Stimulated activated naive CD8-positive, alpha-beta T cell treated with anti-CD3 and anti-CD28 coated beads, Interleukin-15, Interleukin-2, amounts not matched to agents 100 ng/mL and 50 ng/mL, for 24 hours (primary cell): ENCODE results near the gene UNKL.

Experiments used
- H3K27ac Mint-ChIP-seq: one replicate; pipeline ENCODE4 v1.8.0; 2021; ENCODE audit warnings: mild to moderate bottlenecking, mixed read lengths
- H3K27me3 Mint-ChIP-seq: one replicate; pipeline ENCODE4 v1.8.0; 2021; ENCODE audit warnings: mixed read lengths
- H3K36me3 Mint-ChIP-seq: one replicate; pipeline ENCODE4 v1.8.0; 2021; ENCODE audit warnings: low read depth, mixed read lengths
- H3K4me1 Mint-ChIP-seq: one replicate; pipeline ENCODE4 v1.8.0; 2021; ENCODE audit warnings: low read depth, mixed read lengths
- H3K4me3 Mint-ChIP-seq: one replicate; pipeline ENCODE4 v1.8.0; 2021; ENCODE audit warnings: mild to moderate bottlenecking, mixed read lengths
- H3K9me3 Mint-ChIP-seq: one replicate; pipeline ENCODE4 v1.8.0; 2021; ENCODE audit warnings: mixed read lengths

Gene UNKL

GRCh38 chr16:1439058-1439698, 24.7 kb upstream of the UNKL start:
- H3K4me1 Mint-ChIP-seq: no peaks in the 10 kb centered on the region
- H3K4me3 Mint-ChIP-seq: no peak overlapping the region
- no peaks in the 10 kb centered on the region for H3K9me3 Mint-ChIP-seq
- H3K36me3 Mint-ChIP-seq: no peaks in the 10 kb centered on the region
- no peaks in the 10 kb centered on the region for H3K27me3 Mint-ChIP-seq
- no peak overlapping the region for H3K27ac Mint-ChIP-seq

- Mint-ChIP-seq H3K27ac (no peak overlapping the region), H3K36me3 (no peaks in the 10 kb centered on the region), H3K9me3 (no peaks in the 10 kb centered on the region), H3K4me3 (no peak overlapping the region), H3K4me1 (no peaks in the 10 kb centered on the region), H3K27me3 (no peaks in the 10 kb centered on the region)
These were observed 23.9 kb upstream of the UNKL start for GRCh38 chr16:1438229-1439057.

- no peak overlapping the region for H3K4me3 Mint-ChIP-seq
- no peaks in the 10 kb centered on the region for H3K27me3 Mint-ChIP-seq
- H3K4me1 Mint-ChIP-seq: no peaks in the 10 kb centered on the region
- no peaks in the 10 kb centered on the region for H3K36me3 Mint-ChIP-seq
- H3K27ac Mint-ChIP-seq: no peak overlapping the region
- H3K9me3 Mint-ChIP-seq: no peaks in the 10 kb centered on the region
These were observed 23.1 kb upstream of the UNKL start for GRCh38 chr16:1437606-1438005.

- no peaks in the 10 kb centered on the region for H3K9me3 Mint-ChIP-seq
These were observed 22.3 kb upstream of the UNKL start for GRCh38 chr16:1436731-1437355.

GRCh38 chr16:1435921-1436697, 21.6 kb upstream of the UNKL start:
- Mint-ChIP-seq H3K4me3 (no peak overlapping the region), H3K36me3 (no peaks in the 10 kb centered on the region), H3K9me3 (no peaks in the 10 kb centered on the region), H3K27me3 (no peaks in the 10 kb centered on the region), H3K27ac (no peak overlapping the region), H3K4me1 (peaks cover 4% of the 10 kb centered on the region)

More at GRCh38 chr16:1436731-1437355, 22.3 kb upstream of the UNKL start:
- Mint-ChIP-seq H3K4me1 (peaks cover 4% of the 10 kb centered on the region), H3K4me3 (no peak overlapping the region), H3K36me3 (no peaks in the 10 kb centered on the region), H3K27me3 (no peaks in the 10 kb centered on the region), H3K27ac (no peak overlapping the region)

- no peaks in the 10 kb centered on the region for H3K36me3 Mint-ChIP-seq
- no peak overlapping the region for H3K4me3 Mint-ChIP-seq
- H3K27me3 Mint-ChIP-seq: no peaks in the 10 kb centered on the region
- H3K27ac Mint-ChIP-seq: no peak overlapping the region
- H3K9me3 Mint-ChIP-seq: no peaks in the 10 kb centered on the region
- H3K4me1 Mint-ChIP-seq: peaks cover 4% of the 10 kb centered on the region
These were observed 20.4 kb upstream of the UNKL start for GRCh38 chr16:1434644-1435592.

GRCh38 chr16:1433756-1434155, 19.3 kb upstream of the UNKL start:
- Mint-ChIP-seq H3K27ac (no peak overlapping the region), H3K9me3 (no peaks in the 10 kb centered on the region), H3K27me3 (no peaks in the 10 kb centered on the region), H3K4me3 (no peak overlapping the region), H3K4me1 (peaks cover 4% of the 10 kb centered on the region), H3K36me3 (no peaks in the 10 kb centered on the region)

GRCh38 chr16:1433263-1433560, 18.7 kb upstream of the UNKL start:
- H3K27me3 Mint-ChIP-seq: no peaks in the 10 kb centered on the region
- no peaks in the 10 kb centered on the region for H3K36me3 Mint-ChIP-seq
- no peak overlapping the region for H3K27ac Mint-ChIP-seq
- no peak overlapping the region for H3K4me3 Mint-ChIP-seq
- no peaks in the 10 kb centered on the region for H3K9me3 Mint-ChIP-seq
- peaks cover 4% of the 10 kb centered on the region for H3K4me1 Mint-ChIP-seq

- no peaks in the 10 kb centered on the region for H3K27me3 Mint-ChIP-seq
- peak overlapping the region; percentile 45 for H3K4me3 Mint-ChIP-seq
- H3K4me1 Mint-ChIP-seq: peaks cover 4% of the 10 kb centered on the region
- H3K27ac Mint-ChIP-seq: peak overlapping the region; percentile 68
- no peaks in the 10 kb centered on the region for H3K9me3 Mint-ChIP-seq
- no peaks in the 10 kb centered on the region for H3K36me3 Mint-ChIP-seq
These were observed 18.1 kb upstream of the UNKL start for GRCh38 chr16:1432388-1433262.

- Mint-ChIP-seq H3K4me1 (peaks cover 4% of the 10 kb centered on the region), H3K9me3 (no peaks in the 10 kb centered on the region), H3K27me3 (no peaks in the 10 kb centered on the region), H3K4me3 (peak overlapping the region; percentile 45), H3K36me3 (no peaks in the 10 kb centered on the region), H3K27ac (peak overlapping the region; percentile 68)
These were observed 17.2 kb upstream of the UNKL start for GRCh38 chr16:1431497-1432270.

GRCh38 chr16:1430759-1431496, 16.4 kb upstream of the UNKL start, which contains the start of gene PERCC1:
Gene PERCC1 (plus strand): TSS chr16:1431078. CDS start chr16:1432594, 1,516 bp downstream.
- H3K4me1 Mint-ChIP-seq: peaks cover 4% of the 10 kb centered on the region
- H3K36me3 Mint-ChIP-seq: no peaks in the 10 kb centered on the region
- H3K4me3 Mint-ChIP-seq: peak within 1 kb of the TSS; percentile 45
- peak within 1 kb of the TSS; percentile 68 for H3K27ac Mint-ChIP-seq
- no peaks in the 10 kb centered on the region for H3K9me3 Mint-ChIP-seq
- H3K27me3 Mint-ChIP-seq: no peaks in the 10 kb centered on the region

GRCh38 chr16:1430214-1430758, 15.8 kb upstream of the UNKL start:
- no peaks in the 10 kb centered on the region for H3K9me3 Mint-ChIP-seq

More at GRCh38 chr16:1430214-1430758, 15.8 kb upstream of the UNKL start:
- Mint-ChIP-seq H3K4me3 (no peak overlapping the region), H3K27me3 (no peaks in the 10 kb centered on the region), H3K27ac (no peak overlapping the region), H3K36me3 (no peaks in the 10 kb centered on the region), H3K4me1 (peaks cover 4% of the 10 kb centered on the region)
